GM20000 (cell line): ENCODE results near the gene MAD1L1.

Experiments
- DNase-seq: peaks from one replicate; pipeline ENCODE4 v3.0.0; 2012; ENCODE audit warnings: low spot score
- TF ChIP-seq, protein P1 (sequence below): IDR thresholded peaks from 2 replicates; pipeline ENCODE4 v1.5.1; 2012; ENCODE audit warnings: mild to moderate bottlenecking, control low read depth; ENCODE audit errors: extremely low read depth, missing control alignments

Gene MAD1L1

GRCh38 chr7:1853986-1854865 lies 378.5 kb downstream of the MAD1L1 start:
- DNase-seq = no peak
- TF ChIP-seq, protein P1, sequence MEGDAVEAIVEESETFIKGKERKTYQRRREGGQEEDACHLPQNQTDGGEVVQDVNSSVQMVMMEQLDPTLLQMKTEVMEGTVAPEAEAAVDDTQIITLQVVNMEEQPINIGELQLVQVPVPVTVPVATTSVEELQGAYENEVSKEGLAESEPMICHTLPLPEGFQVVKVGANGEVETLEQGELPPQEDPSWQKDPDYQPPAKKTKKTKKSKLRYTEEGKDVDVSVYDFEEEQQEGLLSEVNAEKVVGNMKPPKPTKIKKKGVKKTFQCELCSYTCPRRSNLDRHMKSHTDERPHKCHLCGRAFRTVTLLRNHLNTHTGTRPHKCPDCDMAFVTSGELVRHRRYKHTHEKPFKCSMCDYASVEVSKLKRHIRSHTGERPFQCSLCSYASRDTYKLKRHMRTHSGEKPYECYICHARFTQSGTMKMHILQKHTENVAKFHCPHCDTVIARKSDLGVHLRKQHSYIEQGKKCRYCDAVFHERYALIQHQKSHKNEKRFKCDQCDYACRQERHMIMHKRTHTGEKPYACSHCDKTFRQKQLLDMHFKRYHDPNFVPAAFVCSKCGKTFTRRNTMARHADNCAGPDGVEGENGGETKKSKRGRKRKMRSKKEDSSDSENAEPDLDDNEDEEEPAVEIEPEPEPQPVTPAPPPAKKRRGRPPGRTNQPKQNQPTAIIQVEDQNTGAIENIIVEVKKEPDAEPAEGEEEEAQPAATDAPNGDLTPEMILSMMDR = no peak

- DNase-seq = no peak
- TF ChIP-seq, protein P1 = no peak
Observed at GRCh38 chr7:1853431-1853985, 379.2 kb downstream of the MAD1L1 start.

GRCh38 chr7:1852517-1853430 lies 380.0 kb downstream of the MAD1L1 start:
- DNase-seq = no peak
- TF ChIP-seq, protein P1 = no peak

GRCh38 chr7:1851721-1852516 lies 380.8 kb downstream of the MAD1L1 start:
- DNase-seq = no peak

DNA sequence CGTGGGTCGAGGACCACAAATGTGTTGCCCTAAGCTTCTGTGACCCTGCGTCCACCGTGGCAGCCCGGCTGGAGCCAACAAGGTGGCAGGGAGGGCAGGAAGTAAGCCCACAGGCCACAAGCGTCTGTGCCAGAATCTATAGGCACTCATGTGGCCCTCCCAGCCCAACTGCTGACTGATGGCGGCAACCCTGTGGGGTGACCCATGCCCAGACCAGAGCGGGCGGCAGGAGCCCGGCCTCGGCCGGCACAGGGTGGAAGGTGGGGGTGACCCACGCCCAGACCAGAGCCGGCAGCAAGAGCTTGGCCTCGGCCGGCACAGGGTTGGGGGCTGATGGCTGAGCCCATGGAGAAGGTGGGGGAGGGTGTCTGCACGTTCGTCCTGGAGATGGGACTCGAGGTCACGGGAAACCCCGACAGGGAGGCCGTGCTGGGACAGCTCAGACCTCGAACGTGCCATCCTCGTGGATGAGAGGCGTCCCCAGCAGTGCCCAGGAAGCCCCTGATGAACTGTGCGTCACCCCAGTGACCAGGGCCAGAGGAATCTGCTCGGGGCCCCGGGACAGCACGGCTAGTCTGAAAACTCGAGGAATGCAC lies 381.7 kb downstream of the MAD1L1 start:
- TF ChIP-seq, protein P1 = no peak
- DNase-seq = no peak

More at GRCh38 chr7:1851721-1852516, 380.8 kb downstream of the MAD1L1 start:
- TF ChIP-seq, protein P1 = no peak

DNA sequence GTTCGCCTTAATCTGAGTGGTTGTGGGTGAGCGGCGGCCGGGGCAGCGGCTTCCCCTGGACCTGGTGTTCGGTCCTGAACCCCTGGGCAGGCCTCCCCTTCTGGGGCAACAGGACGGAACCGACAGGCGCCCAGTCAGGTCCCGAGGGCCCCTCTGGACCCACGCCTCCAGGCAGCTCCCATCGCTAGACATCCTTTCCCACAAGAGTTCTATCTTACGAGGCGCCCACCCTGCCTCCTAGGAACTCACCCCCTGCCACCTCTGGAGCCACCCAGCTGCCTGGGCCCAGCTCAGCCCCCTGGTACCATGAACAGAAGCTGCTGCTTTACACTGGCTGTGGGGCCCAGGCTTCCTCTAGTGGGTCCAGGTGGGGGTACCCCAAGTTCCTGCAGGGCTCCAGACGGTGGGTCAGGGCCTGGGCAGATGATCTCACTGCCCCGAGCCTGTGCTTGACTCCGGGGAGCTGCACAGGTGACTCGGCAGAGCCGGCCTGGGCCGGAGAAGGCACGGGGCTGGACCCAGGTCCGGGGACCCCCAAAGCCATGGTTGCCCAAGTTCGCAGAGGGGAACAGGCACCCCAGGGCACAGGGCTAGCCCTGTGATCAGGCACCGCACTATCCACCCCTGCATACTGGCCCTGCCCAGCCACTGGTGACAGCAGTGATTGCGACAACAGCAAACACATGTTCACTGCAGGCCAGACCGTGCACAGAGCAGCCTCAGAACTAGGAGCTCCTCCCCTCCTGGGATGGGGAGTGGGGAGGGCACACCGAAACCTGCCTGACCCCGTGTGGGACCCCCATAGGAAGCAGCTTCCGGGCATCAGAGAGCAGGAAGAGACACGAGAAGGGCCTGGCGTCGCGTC lies 382.4 kb downstream of the MAD1L1 start:
- TF ChIP-seq, protein P1 = no peak
- no peak for DNase-seq
